HL-60/S4 (cell line): ENCODE data around the gene LRRC36.

Source experiments
- in situ Hi-C: fragments of 300-500 bp; cut with MboI; formaldehyde crosslinking; loops from 2 replicates; pipeline ENCODE4 v1.14.3; 2022; ENCODE audit warnings: low sequenced_read_pairs

LRRC36 gene

DNA sequence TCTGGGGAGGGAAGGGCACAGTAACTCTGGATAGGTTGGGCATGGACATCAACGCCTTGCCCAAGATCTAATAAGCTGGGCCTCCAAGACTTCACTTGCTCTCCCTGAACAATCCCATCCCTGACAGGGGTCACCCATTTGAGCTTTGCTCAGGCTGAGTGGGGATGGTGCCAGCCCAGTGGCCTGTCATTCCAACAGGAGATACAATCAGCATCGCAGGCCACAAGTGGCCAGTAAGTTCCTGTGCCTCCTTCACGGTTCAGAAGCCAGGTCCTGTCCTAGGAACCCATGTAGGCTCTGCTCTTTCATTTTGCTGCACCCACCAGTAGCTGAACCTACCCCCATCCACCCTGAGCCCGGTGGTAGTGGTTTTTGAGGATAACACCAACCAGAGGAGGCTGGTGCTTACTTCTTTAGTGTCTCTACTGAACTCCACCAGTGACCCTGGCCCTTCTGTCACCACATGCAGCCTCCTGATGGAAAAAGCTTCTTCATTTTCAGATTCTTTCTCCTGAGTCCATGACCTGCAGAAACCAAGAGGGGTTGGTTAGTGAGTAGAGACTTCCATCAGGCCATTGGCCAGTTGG lies 32.4 kb upstream of the LRRC36 start:
- in situ Hi-C loops: no loop called here

DNA sequence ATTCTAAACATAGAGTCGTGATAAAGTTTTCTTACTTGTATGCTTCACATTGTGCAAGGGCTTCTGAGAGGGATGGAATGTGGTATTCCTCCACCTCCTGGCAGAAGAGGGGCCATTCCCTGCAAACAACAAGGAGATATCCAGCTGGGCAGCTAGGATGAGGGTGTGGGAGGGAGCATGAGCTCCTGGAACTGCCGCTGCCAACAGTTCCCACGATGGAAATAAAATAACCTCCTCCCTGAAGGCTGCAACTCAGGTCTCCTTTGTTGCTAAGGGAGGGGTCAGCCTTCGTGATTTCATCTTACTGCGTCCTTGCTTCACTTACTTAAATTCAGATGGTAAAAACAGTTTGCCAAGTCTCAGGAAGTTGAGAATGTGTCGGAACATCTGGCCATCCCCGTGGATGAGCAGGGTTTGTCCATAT lies 31.7 kb upstream of the LRRC36 start:
- in situ Hi-C loops: no loop called here

DNA sequence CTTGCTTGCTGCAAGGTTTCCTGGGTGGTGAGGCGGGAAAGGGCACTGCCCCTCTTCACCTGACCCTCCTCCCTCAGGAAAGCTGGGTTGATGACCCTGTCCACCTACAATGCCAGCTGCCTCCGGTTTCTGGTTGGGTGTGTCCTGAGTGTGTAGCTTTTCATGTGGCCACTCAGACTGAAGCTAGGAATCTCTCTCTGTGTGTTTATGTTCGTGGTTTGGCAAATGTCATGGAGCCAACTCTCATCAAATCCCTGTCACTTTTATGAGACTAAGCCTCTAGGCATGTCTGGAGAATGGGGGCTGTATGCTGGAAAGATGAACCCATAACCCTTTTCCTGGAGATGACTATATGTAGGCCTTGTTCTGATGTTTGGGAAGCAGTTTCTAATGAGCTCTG lies 30.2 kb upstream of the LRRC36 start:
- in situ Hi-C loops: no loop called here

DNA sequence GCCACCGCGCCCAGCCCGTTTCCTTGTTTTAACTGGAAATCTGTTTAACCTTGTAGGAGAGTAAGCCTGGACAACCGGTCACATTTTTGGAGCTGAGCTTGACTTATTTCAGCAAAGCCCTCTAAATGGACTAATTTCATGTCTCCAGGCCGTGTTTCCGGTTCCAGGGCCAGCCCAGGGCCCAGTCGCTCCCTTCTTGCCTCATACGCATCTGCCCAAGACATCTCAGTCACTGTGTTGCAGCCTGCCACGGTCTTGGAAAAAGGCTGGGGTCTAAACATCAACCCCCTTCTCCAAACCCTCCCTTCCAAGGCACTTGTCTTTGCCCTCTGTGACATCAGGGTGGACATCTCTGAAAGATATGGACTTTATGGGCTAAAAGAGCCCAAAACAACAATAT lies 28.3 kb upstream of the LRRC36 start:
- in situ Hi-C loops: no loop called here

DNA sequence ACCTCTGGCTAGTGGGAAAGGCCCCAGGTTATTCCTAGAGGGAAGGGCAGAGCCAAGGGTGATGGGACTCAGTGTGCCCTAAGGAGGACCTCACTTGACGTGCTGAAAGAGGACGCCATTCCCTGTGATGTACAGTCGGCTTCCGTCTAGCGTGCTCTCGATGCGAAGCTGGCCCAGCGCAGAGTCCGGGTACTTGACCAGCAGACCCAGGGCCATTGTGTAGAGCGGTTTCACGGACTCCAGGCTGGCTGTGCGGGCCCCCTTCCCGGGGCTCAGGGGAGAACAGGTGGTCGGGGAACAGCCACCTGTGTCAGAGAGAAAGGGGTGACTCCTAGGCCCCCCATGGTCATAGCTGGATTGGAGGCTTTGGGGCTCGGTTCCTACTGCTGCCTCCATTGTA lies 27.3 kb upstream of the LRRC36 start:
- in situ Hi-C loops: no loop called here

DNA sequence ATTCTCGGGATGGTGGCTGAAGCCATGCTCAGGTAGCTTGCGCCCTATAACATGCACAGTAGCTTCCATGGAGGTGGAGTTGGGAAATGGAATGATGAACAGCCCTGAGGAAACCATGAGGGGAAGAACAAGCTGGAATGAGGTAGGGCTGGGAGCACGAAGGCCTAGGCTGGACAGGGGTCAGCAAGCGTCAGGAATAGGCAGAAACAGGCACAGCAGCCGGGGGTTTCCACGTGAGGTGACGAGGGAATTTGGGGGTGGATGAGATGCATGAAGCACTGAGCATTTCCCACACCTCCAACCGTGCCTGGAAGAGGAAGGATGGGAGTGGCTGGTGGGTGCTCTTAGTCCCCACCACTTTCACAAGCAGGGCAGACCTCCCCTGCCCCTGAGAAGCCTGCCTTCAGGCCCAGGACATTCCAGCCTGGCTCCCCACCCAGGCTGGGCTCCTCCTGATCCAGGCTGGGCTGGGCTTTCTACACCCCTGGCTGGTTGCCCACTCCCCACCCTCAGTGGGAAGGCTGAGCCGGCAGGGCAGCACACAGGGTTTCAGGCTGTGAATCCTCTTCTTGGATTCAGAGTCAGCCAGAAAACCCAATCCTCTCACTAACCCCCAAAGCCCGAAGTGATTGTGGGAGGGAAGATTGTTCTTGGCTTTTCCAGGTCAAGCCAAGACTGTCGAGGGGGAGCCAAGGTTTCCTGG lies 25.4 kb upstream of the LRRC36 start:
- in situ Hi-C loops: no loop called here

DNA sequence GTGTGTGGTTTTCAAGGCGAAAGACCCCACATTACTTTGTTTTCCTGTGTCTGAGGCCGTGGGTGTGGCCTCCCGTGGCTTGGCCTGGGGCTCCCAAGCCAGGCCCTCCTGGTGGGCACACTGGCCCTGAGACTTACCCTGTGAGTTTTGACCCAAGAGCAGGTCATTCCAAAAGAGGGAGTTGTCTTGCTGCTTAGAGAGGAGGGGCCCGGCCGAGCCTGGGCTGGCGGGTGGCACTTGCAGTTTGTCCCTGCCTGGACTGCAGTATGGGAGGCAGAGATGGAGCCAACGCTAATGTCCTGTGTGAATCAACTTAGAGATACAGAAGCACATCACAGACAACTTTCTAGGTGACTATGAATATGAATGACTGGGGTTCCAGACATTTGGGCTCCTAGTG lies 24.5 kb upstream of the LRRC36 start:
- in situ Hi-C loops: no loop called here

DNA sequence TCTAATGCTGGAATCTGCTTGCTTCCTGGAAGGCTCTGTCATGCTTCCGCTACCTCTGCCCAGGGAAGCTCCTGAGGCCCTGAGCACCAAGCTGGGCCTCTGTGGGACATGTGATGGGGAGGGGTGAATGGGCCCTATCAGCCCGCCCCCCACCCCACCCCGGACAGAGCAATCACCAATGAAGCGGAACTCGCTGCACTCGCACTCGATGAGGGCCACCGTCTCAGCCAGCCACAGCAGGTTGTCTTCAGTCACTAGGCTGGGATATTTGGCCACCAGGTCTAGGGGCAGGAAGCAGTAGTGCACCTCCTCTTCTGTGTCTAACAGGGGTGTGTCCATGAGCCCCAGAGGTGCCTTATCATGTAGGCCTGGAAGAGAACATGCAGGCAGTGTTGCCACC lies 23.6 kb upstream of the LRRC36 start:
- in situ Hi-C loops: no loop called here

DNA sequence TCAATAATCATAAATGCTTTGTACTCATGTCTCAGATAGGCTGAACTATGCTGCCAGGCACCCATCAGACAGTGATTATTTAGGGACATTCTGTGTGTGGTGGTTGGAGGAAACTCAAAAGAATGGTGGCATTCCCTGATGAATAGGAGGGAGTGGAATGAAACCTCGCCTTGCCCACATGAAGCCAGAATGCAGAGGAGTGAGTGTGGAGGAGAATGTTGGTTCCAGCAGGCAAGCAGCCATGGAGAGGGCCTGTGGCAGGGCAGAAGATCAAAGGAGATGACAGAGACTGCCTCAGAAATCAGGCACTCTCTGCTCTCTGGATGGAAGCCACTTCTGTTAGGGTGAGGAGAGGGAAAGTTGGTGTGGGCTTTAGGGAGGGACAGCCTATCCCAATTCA lies 22.6 kb upstream of the LRRC36 start:
- in situ Hi-C loops: no loop called here

DNA sequence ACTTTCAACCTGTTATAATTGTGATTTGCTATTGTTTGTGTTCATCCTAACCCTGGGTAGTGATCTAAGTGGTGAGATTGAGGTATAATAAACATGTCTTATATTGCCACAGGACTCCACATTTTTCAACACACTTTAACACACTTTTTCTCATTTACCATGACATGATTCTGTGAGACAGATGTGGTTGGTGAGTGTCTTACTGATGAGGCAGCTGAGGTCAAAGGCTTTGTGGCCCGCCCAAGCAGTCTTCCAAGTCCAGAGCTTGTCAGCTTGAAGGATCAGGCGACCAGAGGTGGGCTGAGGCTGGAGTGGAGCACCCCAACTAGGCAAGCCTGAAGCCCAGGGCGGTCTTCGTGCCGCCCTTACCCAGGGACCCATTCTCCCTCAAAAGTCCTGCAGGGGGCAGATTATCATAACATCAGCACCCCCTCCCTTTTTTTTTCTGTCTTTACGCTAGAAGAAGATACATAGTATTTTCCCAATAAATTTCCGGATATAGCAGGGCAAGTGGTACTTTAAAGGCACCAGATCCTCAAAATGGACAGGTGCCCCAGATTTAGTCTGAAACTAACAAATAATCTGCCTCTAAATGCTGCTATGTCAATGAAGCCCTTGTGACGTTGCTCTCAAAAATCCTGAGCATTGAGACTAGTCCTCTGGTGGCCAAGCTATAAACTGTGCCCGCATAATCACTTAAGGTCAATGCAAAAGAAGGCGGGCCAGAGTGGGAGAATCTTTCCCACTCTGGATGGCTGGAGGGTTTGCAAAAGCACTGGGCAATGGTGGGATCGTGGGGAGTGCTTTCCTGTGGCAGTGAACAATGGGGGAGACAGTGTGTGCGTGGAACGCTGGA lies 21.2 kb upstream of the LRRC36 start:
- in situ Hi-C loops: no loop called here

DNA sequence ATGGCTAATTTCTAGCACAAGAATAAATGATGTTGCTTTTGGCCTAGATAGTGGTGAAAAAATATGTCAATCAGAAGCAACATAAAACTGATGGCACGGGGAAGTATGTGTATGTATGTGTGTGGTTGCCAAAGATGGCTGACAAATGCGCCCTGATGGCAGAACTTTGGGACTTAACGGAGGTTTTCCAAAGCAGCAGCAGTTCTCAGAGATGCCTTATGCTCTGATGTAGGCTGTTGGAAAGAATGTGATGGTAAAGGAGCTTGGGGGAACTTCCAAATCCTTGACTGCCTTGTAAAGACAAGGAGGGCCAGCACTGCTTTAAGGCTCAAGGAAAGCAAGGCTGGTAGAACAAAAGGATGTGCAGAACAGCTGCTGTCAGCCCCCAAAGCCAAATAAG lies 16.1 kb upstream of the LRRC36 start:
- in situ Hi-C loops: no loop called here

DNA sequence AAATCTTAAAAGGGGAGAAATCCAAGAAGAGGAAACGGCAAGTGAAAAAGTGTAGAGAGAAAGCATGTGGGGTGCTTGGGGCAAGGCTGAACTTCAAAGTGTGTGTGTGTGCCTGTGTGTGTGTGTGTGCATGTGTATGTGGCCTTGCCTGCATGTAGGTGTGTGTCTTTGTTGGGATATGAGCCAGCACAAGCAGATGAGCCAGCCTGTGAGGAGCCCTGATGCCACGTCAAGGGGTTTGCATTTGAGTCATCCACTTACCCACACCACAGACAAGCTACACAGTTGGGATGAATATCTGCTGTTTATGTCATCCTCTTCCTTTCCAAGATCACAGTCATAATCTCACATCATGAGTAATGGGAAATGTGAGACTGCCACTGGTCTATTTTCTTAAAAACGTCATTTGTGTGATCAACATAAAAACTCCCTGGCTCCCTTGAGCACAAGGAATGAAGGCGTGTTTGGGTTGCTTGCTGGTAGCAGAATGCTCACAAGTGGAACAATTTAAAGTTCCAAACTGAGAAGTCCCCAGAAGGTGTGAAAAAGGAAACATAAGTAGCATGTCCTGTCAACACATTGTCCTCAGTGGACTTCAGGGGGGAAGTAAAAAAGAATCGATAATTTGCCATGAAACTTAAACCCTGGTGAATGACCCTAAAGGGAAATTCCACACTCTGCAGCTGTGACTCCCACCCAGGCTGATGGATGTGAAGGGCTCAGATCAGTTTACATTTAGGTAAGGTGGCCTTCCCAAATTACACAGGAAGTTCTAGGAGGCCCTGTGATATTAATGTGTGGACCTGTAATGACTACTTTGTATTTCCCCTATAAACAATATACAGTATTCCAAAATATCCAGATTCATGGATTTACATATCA lies 14.8 kb upstream of the LRRC36 start:
- in situ Hi-C loops: no loop called here

DNA sequence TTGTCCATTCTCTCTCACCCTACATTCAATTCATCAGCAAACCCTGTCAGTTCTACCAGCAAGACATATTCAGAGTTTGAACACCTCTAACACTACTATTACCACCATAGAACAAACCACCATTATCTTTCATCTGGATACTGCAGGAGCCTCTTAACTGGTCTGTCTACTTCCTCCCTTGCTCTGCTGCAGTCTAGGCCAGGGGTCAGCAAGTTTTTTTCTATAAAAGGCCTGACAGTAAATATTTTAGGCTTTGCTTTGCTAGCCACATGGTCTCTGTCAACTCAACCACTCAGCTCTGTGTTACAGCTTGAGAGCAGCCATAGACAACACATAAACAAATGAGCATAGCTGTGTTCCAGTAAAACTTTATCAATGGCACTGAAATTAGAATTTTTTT lies 13.9 kb upstream of the LRRC36 start:
- in situ Hi-C loops: no loop called here

DNA sequence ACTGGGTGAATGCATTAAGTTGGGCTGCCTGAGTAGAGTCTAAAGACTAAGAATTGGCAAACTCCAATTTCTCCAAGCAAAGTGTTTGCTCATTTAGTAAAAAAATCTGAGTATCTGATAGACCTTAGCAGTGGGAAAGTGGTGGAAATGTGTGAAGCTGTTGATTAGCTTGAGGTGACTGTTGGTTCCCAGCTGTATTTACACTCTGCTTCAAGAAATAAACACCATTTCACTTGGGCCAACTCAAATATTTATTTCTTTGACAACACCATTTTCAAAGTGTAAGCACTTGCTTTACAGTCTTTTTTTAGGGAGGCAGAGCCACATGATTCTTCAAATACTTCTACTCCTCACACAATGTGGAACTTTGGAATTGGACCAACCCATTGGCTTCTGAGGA lies 8.8 kb upstream of the LRRC36 start:
- in situ Hi-C loops: no loop called here

DNA sequence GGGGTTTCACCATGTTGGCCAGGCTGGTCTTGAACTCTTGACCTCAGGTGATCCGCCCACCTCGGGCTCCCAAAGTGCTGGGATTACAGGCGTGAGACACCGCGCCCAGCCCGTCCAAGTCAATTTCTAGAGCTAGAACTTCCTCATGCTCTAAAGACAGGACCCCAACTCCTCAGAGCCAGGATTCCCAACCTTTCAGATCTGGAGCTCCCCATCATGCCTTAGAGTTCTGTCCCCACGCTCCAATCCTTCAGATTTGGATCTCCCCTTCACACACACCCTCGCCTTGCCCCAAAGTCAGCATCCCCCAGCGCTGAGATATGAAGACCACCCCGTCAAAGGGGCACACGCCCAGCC lies 522 bp upstream of the LRRC36 start:
- in situ Hi-C loops: no loop called here

DNA sequence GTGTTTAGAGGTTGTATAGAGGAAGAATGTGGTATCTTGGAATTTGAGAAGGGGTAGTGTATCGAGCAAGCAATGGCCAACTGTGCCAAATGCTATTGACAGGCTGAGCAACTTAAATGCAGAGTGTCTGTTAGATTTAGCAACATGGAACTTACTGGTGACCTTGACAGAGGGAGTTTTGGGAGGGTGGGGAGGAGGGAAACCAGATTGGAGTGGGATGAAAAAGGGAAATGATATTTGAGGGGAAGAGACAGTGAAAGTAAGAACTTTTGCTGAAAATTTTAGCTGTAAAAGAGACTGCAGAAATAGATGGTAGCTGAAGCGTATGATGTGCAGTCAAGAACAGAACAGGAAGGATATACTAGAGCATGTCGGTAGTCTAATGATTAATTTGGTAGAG lies 1.1 kb downstream of the LRRC36 start:
- in situ Hi-C loops: no loop called here

DNA sequence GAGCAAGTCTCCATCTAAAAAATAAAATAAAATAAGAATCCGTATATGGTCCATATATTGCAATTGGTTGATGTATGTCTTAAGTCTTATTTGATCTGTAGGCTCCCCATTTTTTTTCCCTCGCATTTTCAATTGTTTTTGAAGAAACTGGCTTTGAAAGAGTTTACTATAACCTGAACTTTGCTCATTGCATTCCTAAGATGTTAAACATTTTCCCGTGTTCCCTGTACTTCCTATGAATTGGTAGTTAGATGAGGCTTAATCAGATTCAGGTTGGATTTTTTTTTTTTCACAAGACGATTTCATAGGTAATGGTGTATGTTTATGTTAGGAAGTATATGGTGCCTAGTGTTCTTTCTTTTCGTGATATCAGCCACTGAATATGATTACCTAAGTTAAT lies 3.3 kb downstream of the LRRC36 start:
- in situ Hi-C loops: no loop called here

DNA sequence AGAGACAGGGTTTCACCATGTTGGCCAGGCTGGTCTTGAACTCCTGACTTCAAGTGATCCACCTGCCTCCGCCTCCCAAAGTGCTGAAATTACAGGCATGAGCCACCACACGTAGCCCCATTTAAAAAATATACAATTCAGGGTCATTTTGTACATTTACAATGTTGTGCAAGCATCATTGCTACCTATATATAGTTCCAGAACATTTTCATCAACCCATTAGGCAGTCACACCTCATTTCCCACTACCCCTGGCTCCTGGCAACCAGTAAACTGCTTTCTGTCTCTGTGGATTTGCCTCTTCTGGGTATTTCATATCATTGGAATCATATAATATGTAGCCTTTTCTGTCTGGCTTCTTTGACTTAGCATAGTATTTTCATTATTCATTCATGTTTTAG lies 6.7 kb downstream of the LRRC36 start:
- in situ Hi-C loops: no loop called here

DNA sequence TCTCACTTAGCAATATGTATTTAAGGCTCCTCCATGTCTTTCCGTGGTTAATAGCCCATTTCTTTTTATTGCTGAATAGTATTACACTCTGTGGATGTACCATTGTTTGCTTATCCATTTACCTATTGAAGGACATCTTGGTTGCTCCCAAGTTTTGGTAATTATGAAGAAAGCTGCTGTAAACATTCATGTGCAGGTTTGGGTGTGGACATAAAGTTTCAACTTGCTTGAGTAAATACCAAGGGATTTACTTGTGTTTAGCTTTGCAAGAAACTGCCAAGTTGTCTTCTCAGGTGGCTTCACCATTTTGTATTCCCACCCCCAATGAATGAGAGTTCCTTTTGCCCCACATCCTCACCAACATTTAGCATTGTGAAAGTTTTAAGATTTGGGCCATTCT lies 9.5 kb downstream of the LRRC36 start:
- in situ Hi-C loops: no loop called here

DNA sequence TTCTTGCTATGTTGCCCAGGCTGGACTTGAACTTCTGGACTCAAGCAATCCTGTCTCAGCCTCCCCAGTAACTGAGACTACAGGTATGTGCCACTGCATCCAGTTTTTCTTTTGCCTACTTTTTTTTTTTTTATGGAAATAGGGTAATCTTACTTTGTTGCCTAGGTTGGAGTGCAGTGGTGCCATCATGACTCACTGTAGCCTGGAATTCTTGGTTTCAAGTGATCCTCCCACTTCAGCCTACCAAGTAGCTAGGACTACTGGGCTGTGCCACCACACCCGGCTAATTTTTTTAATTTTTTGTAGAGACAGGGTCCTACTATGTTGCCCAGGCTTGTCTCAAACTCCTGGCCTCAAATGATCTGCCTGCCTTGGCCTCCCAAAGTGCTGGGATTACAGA lies 10.0 kb downstream of the LRRC36 start:
- in situ Hi-C loops: no loop called here

DNA sequence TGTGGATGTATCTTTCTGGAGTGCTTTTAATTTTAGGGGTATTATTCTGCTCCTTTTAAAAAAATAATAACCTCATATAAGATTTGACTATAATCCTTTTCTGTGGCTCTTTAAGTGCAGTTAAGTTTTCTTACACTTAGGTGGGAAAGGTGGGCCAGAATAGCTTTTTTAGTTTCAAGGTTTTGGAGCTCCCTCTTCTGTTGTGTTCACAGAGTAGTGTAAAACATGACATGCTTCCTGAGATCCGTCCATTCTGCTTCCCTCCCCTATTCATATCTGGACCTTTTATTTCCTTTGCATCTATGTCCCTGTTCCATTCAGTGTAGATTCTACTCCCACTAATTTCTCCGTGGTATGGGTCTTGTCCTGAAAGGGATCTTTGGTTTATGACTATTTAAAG lies 12.8 kb downstream of the LRRC36 start:
- in situ Hi-C loops: no loop called here
